CD4-positive, alpha-beta T cell treated with Interleukin-4 for 4 hours (primary cell): ENCODE data around the gene COPS8.

ENCODE experiments used
- DNase-seq: peaks from one replicate; pipeline ENCODE4 v3.0.0-alpha.2; 2020

The COPS8 gene

DNA sequence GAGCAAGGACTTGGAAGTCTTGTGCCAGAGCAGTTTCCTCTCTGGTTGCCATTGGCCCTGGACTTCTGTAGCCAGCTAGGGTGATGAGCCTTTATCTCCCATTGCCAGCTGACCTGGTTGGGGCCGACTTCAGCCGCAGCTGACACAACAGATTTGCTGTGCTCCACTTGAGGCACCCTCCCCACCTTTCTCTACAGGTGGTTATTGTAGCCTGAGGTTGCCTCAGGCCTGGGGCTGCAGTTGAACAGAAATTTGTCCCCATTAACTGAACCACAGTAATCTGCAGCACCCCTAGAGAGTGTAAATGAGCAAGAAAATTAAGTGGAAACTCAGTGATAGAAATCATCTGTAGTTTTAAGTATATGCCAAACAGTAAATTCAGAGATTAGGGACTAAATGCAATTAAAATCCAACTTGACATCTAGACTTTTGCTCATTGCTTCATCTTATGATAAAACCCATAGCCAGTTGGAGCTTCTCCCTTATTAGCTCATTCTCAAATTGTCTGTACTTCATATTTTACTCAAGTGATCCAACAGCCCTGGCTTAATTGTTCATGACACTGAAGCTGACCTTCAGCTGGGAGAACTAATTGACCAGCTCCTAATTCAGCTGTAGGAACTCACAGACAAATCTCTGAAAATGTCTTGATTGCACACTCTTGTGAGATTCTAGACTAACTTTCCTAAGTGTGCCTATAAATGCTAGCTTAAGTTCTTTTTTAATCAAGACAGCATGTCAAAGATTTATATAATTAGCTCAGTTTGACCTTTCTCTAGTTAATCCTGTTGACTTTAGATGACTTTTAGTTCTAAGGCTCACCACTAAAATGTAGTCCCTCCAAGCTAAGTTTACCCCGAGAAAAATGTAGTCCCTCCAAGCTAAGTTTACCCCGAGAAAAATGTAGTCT is 48.9 kb downstream of the COPS8 start:
- no peak for DNase-seq

GRCh38 chr2:237136824-237137223 is 51.1 kb downstream of the COPS8 start:
- DNase-seq, result no peak

DNA sequence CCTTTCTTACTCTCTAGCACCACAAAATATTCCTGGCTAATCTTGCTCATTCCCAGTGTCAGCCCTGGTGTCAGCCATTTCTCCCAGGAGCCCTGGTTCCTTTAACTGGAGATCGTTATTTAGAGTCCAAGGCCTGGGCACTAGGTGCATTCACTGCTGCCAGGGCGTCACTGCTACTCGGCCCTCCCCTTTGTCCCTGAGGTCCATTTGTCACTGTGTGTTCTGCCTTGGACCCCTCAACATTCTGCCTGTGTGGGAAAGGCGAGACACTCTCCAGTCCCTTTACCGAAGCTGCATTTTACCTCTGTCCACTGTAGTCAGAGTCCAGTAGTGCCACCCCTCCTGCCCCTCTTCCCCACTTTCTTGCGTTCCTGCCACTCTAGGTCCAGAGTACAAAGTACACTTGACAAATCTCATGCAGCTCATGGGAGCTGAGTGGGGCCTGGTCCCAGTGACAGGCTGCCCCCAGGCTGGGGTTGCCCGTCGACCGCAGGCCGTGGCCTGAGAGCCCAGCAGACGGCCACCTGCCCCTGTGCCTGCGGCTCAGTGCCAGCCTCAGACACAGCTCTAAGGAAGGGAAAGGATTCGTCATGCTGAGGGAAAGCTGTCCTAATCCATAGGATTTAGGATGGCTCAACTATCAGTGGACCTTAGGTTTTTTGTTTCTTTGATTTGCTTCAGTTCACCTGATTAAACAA is 52.1 kb downstream of the COPS8 start:
- DNase-seq, result no peak

GRCh38 chr2:237139123-237139675 is 53.5 kb downstream of the COPS8 start:
- no peak for DNase-seq

- no peak for DNase-seq
These were observed 55.1 kb downstream of the COPS8 start for GRCh38 chr2:237140689-237141285.

GRCh38 chr2:237141571-237142051 is 55.9 kb downstream of the COPS8 start:
- no peak for DNase-seq

- DNase-seq, result no peak
These were observed 57.4 kb downstream of the COPS8 start for GRCh38 chr2:237143118-237143517.

- no peak for DNase-seq
These were observed 58.2 kb downstream of the COPS8 start for GRCh38 chr2:237143676-237144440.

- no peak for DNase-seq
These were observed 58.8 kb downstream of the COPS8 start for GRCh38 chr2:237144516-237144915.

DNA sequence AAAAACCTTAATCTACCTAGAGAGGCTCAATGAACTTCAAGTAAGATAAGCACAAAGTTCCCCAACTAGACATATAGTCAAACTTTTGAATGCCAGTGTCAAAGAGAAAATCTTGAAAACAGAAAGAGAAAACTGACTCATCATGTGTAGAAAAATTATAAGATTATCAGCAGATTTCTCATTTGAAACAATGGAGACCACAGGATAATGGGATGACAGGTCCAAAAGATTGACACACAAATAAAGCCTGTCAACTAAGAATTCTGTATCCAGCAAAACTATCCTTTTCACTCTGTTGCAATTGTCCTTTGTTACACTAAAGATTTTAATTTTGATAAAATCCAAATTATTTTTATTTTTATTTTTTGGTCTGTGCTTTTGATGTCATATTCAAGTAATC is 61.6 kb downstream of the COPS8 start:
- no peak for DNase-seq

DNA sequence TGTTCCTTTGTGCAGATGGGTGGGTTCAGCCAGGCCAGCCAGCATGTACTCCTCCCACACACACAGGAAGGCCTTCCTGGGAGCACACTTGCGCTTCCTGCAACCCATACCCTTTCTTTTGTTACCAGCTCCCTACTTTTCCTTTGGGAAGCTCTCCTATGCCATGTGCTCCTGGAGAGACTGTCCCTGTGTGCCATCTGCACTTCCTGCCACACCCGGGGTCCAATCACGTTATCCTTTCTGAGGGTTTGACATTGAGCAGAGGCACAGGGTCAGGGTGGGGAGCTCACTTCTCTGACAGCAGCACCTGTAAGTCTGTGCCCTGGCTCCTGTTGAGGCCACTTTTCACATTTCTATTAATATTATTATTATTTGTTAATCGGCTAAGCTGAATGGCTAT is 62.9 kb downstream of the COPS8 start:
- no peak for DNase-seq

GRCh38 chr2:237149425-237149824 is 63.7 kb downstream of the COPS8 start:
- no peak for DNase-seq
